ENCODE measurements around the gene GMDS. TPM values are rescaled to one million over a fixed set of nuclear protein-coding genes. Genes with fewer than 3 reads are reported as not detected.

The GMDS gene
- total RNA-seq, 1 experiment from 2014 or later, result 35.0 TPM

DNA sequence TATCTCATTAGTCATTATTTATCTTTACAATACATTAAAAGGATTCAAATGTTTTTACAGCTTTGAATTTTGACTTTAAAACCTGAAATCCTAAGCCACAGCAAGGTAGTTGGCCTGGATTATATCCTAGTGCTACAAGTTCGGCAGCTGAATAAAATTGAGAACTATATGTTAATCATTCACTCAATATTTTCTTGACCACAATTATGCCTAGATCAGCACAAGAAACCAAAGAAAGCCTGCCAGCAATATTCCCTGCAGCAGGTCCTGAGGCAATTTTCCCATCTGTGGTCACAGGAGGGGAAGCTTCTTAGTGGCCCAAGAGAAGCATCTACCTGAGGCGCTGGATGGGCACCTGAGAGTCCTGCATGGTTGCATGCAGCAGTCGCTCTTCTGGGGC, 183.5 kb downstream of the GMDS start:
- TF ChIP-seq, protein P1, sequence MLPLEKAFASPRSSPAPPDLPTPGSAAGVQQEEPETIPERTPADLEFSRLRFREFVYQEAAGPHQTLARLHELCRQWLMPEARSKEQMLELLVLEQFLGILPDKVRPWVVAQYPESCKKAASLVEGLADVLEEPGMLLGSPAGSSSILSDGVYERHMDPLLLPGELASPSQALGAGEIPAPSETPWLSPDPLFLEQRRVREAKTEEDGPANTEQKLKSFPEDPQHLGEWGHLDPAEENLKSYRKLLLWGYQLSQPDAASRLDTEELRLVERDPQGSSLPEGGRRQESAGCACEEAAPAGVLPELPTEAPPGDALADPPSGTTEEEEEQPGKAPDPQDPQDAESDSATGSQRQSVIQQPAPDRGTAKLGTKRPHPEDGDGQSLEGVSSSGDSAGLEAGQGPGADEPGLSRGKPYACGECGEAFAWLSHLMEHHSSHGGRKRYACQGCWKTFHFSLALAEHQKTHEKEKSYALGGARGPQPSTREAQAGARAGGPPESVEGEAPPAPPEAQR (CRISPR knock-in tag; IDR thresholded peaks at IDR 0.05), result no peak
- TF ChIP-seq GRHL2 (CRISPR knock-in tag; IDR thresholded peaks at IDR 0.05; ENCODE audit: insufficient replicate concordance, severe bottlenecking) (no peak), HMGA2 (CRISPR knock-in tag; IDR thresholded peaks at IDR 0.05) (no peak), ZNF219 (CRISPR knock-in tag; IDR thresholded peaks at IDR 0.05; ENCODE audit: borderline replicate concordance) (no peak), ZNF317 (CRISPR knock-in tag; IDR thresholded peaks at IDR 0.05; ENCODE audit: borderline replicate concordance, low read depth) (no peak), NR1H2 (CRISPR knock-in tag; IDR thresholded peaks at IDR 0.05) (no peak), TCF7 (CRISPR knock-in tag; IDR thresholded peaks at IDR 0.05; ENCODE audit: low read depth) (no peak), MYBL2 (CRISPR knock-in tag; IDR thresholded peaks at IDR 0.05) (no peak), NFYB (CRISPR knock-in tag; conservative IDR thresholded peaks at IDR 0.05; ENCODE audit: low read depth) (no peak), MXD4 (CRISPR knock-in tag; IDR thresholded peaks at IDR 0.05; ENCODE audit: borderline replicate concordance) (no peak), NR3C1 (CRISPR knock-in tag; conservative IDR thresholded peaks at IDR 0.05; ENCODE audit: low read depth) (no peak), ZNF396 (CRISPR knock-in tag; IDR thresholded peaks at IDR 0.05; ENCODE audit: borderline replicate concordance) (no peak), TP53 (CRISPR knock-in tag; IDR thresholded peaks at IDR 0.05) (no peak)
- TF ChIP-seq, protein P2, sequence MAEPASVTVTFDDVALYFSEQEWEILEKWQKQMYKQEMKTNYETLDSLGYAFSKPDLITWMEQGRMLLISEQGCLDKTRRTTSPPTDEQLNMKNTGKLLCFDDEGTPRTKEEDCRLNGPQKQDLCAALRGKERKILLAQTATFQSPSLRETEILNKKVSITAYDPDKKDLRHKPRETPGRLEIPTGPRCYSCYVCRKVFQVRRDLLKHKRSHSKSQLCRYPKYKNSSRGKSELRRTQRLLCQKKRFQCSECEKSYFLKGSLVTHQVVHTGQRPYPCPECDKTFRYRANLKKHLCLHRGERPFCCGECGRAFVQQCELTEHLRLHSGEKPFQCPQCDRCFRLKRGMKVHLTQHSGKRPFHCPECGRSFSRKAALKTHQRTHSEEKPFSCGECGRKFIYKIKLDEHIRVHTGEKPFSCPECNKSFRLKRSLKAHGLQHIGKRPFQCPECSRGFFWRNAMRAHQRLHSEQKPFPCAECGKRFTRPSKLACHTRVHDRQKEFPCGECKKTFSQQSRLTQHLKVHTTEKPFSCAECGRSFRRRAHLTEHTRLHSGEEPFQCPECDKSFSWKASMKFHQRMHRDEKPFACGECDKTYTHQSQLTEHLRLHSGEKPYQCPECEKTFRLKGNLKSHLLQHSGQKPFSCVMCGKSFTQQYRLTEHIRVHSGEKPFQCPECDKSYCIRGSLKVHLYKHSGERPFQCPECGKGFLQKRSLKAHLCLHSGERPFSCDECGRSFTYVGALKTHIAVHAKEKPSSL (CRISPR knock-in tag; conservative IDR thresholded peaks at IDR 0.05), result no peak
- TF ChIP-seq, protein P3, sequence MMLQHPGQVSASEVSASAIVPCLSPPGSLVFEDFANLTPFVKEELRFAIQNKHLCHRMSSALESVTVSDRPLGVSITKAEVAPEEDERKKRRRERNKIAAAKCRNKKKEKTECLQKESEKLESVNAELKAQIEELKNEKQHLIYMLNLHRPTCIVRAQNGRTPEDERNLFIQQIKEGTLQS (CRISPR knock-in tag; conservative IDR thresholded peaks at IDR 0.05), result no peak
- TF ChIP-seq, protein P4, sequence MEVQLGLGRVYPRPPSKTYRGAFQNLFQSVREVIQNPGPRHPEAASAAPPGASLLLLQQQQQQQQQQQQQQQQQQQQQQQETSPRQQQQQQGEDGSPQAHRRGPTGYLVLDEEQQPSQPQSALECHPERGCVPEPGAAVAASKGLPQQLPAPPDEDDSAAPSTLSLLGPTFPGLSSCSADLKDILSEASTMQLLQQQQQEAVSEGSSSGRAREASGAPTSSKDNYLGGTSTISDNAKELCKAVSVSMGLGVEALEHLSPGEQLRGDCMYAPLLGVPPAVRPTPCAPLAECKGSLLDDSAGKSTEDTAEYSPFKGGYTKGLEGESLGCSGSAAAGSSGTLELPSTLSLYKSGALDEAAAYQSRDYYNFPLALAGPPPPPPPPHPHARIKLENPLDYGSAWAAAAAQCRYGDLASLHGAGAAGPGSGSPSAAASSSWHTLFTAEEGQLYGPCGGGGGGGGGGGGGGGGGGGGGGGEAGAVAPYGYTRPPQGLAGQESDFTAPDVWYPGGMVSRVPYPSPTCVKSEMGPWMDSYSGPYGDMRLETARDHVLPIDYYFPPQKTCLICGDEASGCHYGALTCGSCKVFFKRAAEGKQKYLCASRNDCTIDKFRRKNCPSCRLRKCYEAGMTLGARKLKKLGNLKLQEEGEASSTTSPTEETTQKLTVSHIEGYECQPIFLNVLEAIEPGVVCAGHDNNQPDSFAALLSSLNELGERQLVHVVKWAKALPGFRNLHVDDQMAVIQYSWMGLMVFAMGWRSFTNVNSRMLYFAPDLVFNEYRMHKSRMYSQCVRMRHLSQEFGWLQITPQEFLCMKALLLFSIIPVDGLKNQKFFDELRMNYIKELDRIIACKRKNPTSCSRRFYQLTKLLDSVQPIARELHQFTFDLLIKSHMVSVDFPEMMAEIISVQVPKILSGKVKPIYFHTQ (CRISPR knock-in tag; IDR thresholded peaks at IDR 0.05), result no peak
- TF ChIP-seq, protein P5, sequence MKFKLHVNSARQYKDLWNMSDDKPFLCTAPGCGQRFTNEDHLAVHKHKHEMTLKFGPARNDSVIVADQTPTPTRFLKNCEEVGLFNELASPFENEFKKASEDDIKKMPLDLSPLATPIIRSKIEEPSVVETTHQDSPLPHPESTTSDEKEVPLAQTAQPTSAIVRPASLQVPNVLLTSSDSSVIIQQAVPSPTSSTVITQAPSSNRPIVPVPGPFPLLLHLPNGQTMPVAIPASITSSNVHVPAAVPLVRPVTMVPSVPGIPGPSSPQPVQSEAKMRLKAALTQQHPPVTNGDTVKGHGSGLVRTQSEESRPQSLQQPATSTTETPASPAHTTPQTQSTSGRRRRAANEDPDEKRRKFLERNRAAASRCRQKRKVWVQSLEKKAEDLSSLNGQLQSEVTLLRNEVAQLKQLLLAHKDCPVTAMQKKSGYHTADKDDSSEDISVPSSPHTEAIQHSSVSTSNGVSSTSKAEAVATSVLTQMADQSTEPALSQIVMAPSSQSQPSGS (CRISPR knock-in tag; IDR thresholded peaks at IDR 0.05; ENCODE audit: borderline replicate concordance, low read depth), result no peak
- TF ChIP-seq, protein P6, sequence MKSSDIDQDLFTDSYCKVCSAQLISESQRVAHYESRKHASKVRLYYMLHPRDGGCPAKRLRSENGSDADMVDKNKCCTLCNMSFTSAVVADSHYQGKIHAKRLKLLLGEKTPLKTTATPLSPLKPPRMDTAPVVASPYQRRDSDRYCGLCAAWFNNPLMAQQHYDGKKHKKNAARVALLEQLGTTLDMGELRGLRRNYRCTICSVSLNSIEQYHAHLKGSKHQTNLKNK (CRISPR knock-in tag; IDR thresholded peaks at IDR 0.05), result no peak
- TF ChIP-seq, protein P7, sequence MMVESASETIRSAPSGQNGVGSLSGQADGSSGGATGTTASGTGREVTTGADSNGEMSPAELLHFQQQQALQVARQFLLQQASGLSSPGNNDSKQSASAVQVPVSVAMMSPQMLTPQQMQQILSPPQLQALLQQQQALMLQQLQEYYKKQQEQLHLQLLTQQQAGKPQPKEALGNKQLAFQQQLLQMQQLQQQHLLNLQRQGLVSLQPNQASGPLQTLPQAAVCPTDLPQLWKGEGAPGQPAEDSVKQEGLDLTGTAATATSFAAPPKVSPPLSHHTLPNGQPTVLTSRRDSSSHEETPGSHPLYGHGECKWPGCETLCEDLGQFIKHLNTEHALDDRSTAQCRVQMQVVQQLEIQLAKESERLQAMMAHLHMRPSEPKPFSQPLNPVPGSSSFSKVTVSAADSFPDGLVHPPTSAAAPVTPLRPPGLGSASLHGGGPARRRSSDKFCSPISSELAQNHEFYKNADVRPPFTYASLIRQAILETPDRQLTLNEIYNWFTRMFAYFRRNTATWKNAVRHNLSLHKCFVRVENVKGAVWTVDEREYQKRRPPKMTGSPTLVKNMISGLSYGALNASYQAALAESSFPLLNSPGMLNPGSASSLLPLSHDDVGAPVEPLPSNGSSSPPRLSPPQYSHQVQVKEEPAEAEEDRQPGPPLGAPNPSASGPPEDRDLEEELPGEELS (CRISPR knock-in tag; IDR thresholded peaks at IDR 0.05), result no peak
- POLR2A ChIA-PET, result no interaction called here
- ATAC-seq (no peak), DNase-seq (ENCODE audit: low spot score) (no peak)
- Mint-ChIP-seq H3K27me3 (ENCODE audit: low read depth) (no peaks in the 10 kb centered on the region), H3K9me3 (peaks cover 10% of the 10 kb centered on the region), H3K4me3 (no peak overlapping the region), H3K36me3 (0 out of 2 replicates have a peak, but pooled peaks cover 3% of the 10 kb centered on the region), H3K27ac (no peak overlapping the region), H3K4me1 (peaks cover 14% of the 10 kb centered on the region)
- CTCF ChIA-PET, result interaction anchor here (0.5 kb wide), 1 partner anchor 355 kb away, joined by 3 read pairs; no protein-coding TSS in a partner anchor

Measured in WTC11 (cell line).